ENCODE results near the gene DRAXIN.

The DRAXIN gene

GRCh38 chr1:11697188-11697892, 5.8 kb downstream of the DRAXIN start:
- Histone ChIP-seq H3K4me3 (ENCODE audit: low read length) (no peak overlapping the region), H3K36me3 (replicated peaks; ENCODE audit: insufficient read depth, low read length) (no peaks in the 10 kb centered on the region), H3K9me3 (replicated peaks; ENCODE audit: insufficient read depth, low read length) (no peaks in the 10 kb centered on the region), H2AFZ (ENCODE audit: low read length) (no peak overlapping the region), H3K27ac (ENCODE audit: low read length) (no peak overlapping the region), H3K9me2 (replicated peaks; ENCODE audit: insufficient read depth, low read length) (no peaks in the 10 kb centered on the region), H4K20me1 (ENCODE audit: insufficient read depth, low read length) (no peaks in the 10 kb centered on the region), H3K4me2 (ENCODE audit: low read depth, low read length) (no peak overlapping the region), H3K79me2 (ENCODE audit: low read length) (no peaks in the 10 kb centered on the region), H3K27me3 (replicated peaks; ENCODE audit: insufficient read depth, low read length) (peaks cover 83% of the 10 kb centered on the region), H3K9ac (ENCODE audit: low read length) (no peak overlapping the region), H3K4me1 (ENCODE audit: low read length) (no peaks in the 10 kb centered on the region), H3F3A (ENCODE audit: insufficient read depth, low read length) (no peaks in the 10 kb centered on the region)
- TF ChIP-seq CTCF (IDR thresholded peaks at IDR 0.05; ENCODE audit: low read length) (no peak), EZH2phosphoT487 (IDR thresholded peaks at IDR 0.05; ENCODE audit: low read length) (no peak), EZH2 (optimal IDR thresholded peaks at IDR 0.05; ENCODE audit: low read depth, low read length) (no peak)
- no peak for DNase-seq

GRCh38 chr1:11697893-11698210, 6.3 kb downstream of the DRAXIN start:
- no peaks in the 10 kb centered on the region for H3K9me2 ChIP-seq (replicated peaks; ENCODE audit: insufficient read depth, low read length)
- no peak overlapping the region for H3K9ac ChIP-seq (ENCODE audit: low read length)
- no peak for TF ChIP-seq CTCF (IDR thresholded peaks at IDR 0.05; ENCODE audit: low read length)
- TF ChIP-seq EZH2phosphoT487 (IDR thresholded peaks at IDR 0.05; ENCODE audit: low read length) = no peak
- no peak for TF ChIP-seq EZH2 (optimal IDR thresholded peaks at IDR 0.05; ENCODE audit: low read depth, low read length)
- H3K79me2 ChIP-seq (ENCODE audit: low read length) = no peaks in the 10 kb centered on the region
- no peak overlapping the region for H2AFZ ChIP-seq (ENCODE audit: low read length)
- H3K27ac ChIP-seq (ENCODE audit: low read length) = no peak overlapping the region
- H3K36me3 ChIP-seq (replicated peaks; ENCODE audit: insufficient read depth, low read length) = no peaks in the 10 kb centered on the region
- H3K9me3 ChIP-seq (replicated peaks; ENCODE audit: insufficient read depth, low read length) = no peaks in the 10 kb centered on the region
- H4K20me1 ChIP-seq (ENCODE audit: insufficient read depth, low read length) = no peaks in the 10 kb centered on the region
- no peaks in the 10 kb centered on the region for H3K4me1 ChIP-seq (ENCODE audit: low read length)
- DNase-seq = no peak
- no peak overlapping the region for H3K4me3 ChIP-seq (ENCODE audit: low read length)
- no peaks in the 10 kb centered on the region for H3F3A ChIP-seq (ENCODE audit: insufficient read depth, low read length)
- H3K27me3 ChIP-seq (replicated peaks; ENCODE audit: insufficient read depth, low read length) = peaks cover 83% of the 10 kb centered on the region
- no peak overlapping the region for H3K4me2 ChIP-seq (ENCODE audit: low read depth, low read length)

GRCh38 chr1:11700601-11701467, 9.3 kb downstream of the DRAXIN start:
- H3K4me2 ChIP-seq (ENCODE audit: low read depth, low read length) = no peak overlapping the region

More at GRCh38 chr1:11700601-11701467, 9.3 kb downstream of the DRAXIN start:
- Histone ChIP-seq H3K27me3 (replicated peaks; ENCODE audit: insufficient read depth, low read length) (peaks cover 87% of the 10 kb centered on the region), H3F3A (ENCODE audit: insufficient read depth, low read length) (no peaks in the 10 kb centered on the region), H3K9me2 (replicated peaks; ENCODE audit: insufficient read depth, low read length) (no peaks in the 10 kb centered on the region), H2AFZ (ENCODE audit: low read length) (no peak overlapping the region), H3K4me3 (ENCODE audit: low read length) (no peak overlapping the region), H3K36me3 (replicated peaks; ENCODE audit: insufficient read depth, low read length) (no peaks in the 10 kb centered on the region), H3K4me1 (ENCODE audit: low read length) (no peaks in the 10 kb centered on the region), H3K9ac (ENCODE audit: low read length) (no peak overlapping the region), H3K79me2 (ENCODE audit: low read length) (no peaks in the 10 kb centered on the region), H3K27ac (ENCODE audit: low read length) (no peak overlapping the region), H4K20me1 (ENCODE audit: insufficient read depth, low read length) (no peaks in the 10 kb centered on the region), H3K9me3 (replicated peaks; ENCODE audit: insufficient read depth, low read length) (no peaks in the 10 kb centered on the region)
- no peak for DNase-seq
- TF ChIP-seq EZH2 (optimal IDR thresholded peaks at IDR 0.05; ENCODE audit: low read depth, low read length) (no peak), CTCF (IDR thresholded peaks at IDR 0.05; ENCODE audit: low read length) (no peak), EZH2phosphoT487 (IDR thresholded peaks at IDR 0.05; ENCODE audit: low read length) (no peak)

Measured in MM.1S (cell line).